Stimulated activated CD8-positive, alpha-beta memory T cell treated with anti-CD3 and anti-CD28 coated beads, Interleukin-7, amount 100 ng/mL, for 4 hours (primary cell): Measurements from ENCODE around the gene STAT5B.
"Not testable (repeated sequence)": the region's sequence is repeated elsewhere in the genome, so short reads cannot be mapped to it uniquely, and the experiment has no call there.

Experiments used
- DNase-seq, 2 donors: peaks; one replicate each; pipeline ENCODE4 v3.0.0-alpha.2; 2020; ENCODE audit warnings: low read depth in 2 of 2

STAT5B gene

DNA sequence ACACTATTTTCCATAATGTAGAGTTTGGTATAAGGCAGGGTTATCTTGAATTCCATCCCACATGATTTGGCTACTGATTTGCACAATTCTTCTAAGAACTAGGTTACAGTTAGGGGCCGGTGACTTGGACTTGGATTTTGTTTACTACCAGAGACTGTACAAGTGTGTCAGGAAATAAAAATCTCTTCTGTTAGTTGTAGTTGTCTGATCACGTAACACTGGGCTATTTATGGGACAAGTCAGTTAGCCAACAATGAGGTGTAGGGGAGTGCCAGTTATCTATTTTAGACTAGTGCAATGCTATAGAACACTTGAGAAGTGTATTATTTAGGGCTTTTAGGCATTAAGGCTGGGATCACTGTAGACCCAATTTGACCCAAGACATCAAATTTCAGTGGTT is 42.2 kb downstream of the STAT5B start:
- no peak for DNase-seq

DNA sequence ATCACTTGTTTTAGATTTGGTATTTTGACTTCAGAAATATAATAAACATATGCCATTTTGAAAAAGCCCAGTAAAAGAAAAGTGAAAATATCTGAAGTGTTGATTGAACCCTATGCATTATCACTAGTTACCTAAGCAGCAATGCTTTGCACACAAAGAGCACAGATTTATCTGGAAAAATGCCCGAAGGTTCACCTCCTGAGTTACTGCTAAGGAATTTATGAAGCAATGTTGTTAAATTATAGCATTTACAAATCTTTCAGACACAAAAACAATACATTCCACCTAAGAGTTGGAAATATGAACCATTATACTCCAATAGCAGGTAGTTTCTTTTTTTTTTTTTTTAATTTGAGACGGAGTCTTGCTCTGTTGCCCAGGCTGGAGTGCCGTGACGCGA is 43.0 kb downstream of the STAT5B start:
- no peak for DNase-seq

DNA sequence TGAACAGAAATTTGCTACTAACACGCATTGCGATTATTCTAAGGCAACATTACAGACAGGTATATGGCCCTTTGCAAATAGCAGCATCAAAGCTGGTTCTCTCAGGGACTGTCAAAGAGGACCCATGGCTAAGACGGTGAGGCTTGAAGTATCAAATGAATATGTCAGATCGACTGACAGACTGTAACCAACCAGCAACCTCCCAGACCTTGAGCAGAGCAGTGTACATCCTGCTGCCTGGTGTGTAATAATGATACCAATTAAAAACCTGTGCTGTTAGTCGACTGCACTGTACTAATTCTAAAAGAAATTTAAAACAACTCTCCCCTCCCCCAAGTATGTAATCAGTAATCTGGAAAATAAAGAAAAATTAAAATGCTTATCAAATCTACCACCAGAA is 46.0 kb downstream of the STAT5B start:
- DNase-seq = no peak

DNA sequence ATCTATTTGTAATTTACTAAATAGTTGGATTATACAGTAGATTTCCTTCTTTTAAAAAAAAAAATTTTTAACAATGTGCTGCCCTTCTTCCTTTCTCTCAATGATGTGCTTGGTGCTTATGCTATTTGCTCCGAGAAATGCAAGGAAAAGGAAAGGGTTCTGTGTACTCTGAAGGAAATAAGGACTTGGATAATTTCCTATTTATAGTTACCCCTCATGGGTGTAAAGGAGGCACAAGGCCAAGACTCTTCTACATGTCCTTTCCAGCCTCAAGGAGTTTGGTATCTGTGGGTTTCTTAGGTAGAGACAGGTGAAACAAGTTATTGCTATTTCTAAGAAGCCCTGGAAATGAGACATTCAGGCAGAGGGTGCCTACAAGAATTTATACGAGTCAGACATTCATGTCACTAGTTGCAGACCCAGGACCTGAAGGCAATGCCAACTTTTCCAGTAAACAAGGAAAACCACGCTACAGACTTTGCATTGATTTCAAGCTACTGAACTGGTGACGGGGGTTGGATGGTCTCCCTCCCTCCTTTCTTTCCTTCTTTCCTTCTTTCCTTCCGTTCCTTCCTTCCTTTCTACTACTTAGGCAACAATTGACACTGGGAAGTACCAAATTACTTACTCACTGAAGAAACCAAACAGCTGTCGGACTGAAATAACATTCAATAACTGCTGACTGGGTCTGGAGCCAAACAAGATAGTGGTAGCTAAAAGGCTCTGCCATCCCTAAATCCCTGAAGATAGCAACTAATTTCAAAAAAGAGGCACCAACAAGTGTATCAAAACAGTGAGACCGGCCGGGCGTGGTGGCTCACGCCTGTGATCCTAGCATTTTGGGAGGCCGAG is 48.1 kb downstream of the STAT5B start:
- DNase-seq = no peak

DNA sequence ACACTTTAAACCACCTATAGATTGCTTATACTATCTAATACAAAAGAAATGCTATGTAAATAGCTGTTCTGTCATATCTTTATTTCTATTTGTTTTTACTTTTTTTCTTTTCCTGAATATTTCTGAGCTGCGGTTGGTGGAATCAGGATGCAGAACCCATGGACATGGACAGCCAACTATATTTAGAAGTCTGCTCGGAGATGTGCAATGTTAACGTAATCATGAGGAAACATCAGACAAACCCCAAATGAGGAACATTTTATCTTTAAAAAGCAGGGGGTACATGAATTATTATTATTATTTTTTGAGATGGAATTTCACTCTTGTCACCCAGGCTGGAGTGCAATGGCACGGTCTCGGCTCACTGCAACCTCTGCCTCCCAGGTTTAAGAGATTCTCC is 50.5 kb downstream of the STAT5B start:
- no peak for DNase-seq

DNA sequence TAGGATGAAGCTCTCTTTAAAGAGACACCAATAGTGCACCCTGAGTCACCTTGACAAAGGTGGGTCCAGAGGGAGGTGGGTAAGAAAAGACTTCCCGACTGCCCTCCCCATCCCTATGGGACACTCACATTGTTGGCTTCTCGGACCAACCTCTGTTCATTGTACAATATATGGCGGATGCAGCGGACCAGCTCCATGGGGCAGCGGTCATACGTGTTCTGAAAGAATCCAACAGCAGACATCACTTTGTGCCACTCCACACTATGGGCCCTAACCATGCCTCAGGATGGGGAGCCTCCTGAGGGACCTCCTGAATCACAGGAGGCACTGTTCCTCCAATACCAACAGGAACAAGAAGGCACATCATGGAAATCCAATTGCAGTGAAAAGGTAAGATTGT is 51.5 kb downstream of the STAT5B start:
- DNase-seq = no peak

DNA sequence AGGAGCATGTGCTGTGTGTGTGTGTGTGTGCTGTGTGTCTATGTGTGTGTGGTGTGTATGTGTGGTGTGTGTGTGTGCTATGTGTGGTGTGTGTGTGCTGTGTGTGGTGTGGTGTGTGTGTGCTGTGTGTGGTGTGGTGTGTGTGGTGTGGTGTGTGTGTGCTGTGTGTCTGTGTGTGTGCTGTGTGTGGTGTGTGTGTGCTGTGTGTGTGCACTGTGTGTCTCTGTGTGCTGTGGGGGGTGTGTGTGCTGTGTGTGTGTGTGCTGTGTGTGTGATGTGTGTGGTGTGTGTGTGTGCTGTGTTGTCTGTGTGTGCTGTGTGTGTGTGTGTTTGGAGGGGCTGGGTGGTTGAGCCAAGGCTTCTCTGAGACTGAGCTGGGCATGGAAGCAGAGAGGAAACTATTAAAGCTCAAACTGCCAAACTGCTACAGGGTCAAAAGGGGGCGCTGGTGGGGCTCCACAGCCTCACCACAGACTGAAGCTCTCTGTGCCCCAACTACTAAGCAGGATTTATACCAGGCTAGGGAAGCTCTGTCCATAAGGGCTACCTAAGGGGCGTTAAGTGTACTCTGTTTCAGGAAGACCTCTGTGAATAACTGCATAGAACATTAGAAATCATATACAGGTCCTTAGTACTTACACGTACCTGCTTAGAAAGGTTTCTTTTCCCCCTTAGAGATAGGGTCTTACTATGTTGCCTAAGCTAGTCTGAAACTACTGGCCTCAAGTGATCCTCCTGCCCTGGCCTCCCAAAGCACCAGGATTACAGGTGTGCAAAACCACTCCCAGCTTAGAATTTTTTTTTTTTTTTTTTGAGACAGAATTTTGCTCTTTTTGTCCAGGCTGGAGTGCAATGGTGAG is 54.1 kb downstream of the STAT5B start:
- DNase-seq = peak; percentile 22 to 33

DNA sequence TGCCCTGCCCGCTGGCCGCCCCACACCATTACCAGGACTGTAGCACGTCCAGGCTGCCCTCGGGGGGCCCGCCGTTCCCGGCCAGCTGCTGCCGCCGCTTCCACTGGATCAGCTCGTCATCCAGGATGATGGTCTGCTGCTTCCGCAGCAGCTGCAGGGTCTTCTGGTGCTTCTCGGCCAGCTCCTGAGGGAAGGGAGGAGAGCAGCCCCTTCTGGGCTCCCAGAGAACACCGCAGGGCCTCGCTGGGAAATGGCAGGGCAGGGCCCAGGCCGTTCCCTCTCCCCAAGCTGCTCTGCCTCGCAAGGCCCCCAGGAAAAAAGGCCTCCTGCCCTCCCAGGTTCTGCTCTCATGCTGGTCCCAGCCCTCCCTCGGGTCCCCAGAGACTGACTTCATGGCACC is 56.9 kb downstream of the STAT5B start:
- DNase-seq = not testable (repeated sequence)

DNA sequence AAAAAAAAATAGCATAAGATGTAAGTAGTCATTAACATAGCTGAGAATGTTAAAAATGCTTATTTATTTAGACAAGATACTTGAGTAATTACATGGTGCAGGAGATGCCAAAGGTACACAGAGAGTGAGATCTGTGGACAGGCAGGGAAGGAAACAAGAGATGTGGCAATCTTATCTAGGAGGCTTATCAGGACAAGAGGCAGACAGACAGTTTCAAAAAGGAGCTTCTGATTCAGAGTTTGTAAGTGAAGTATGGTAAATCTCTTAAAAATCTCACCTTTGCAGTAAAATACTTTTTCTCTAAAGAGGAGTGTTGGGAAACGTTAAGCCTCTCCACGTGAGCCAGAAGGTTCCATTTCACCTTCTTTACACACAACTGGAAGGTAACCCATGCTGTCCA is 62.0 kb downstream of the STAT5B start:
- DNase-seq = no peak

DNA sequence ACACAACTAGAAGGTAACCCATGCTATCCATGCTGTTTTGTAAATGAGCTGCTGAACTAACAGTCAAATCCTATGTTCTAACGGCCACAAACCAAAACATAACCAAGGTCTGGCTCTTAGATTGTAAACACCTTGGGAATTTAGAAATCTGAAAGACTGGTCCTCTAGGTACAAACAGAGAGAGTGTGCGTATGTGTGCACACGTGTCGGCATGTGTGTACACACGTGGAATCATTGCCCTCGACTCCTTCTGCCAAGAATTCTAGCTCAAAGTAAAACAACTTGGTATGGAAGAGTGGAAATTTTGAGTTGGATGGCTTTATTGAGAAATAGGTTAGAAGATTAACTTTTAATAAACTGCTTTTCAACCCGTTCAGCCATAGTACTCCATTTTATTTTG is 63.8 kb downstream of the STAT5B start:
- no peak for DNase-seq

DNA sequence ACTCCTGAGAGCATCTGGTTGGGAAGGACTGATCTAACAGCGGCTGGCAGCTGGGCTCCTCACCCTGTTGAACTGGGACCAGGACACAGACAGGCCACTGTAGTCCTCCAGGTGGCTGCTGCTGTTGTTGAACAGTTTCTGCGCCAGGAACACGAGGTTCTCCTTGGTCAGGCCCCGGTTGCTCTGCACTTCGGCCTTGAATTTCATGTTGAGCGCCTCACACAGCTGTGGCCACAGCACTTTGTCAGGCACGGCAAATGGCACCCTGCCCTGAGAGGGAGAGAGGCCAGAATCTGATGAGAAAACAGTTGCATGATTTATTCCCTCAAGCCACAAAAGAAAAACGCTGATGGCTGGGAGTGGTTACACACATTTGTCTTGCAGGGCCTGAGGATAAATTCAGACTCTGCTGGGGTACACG is 64.3 kb downstream of the STAT5B start:
- DNase-seq = not testable (repeated sequence)

DNA sequence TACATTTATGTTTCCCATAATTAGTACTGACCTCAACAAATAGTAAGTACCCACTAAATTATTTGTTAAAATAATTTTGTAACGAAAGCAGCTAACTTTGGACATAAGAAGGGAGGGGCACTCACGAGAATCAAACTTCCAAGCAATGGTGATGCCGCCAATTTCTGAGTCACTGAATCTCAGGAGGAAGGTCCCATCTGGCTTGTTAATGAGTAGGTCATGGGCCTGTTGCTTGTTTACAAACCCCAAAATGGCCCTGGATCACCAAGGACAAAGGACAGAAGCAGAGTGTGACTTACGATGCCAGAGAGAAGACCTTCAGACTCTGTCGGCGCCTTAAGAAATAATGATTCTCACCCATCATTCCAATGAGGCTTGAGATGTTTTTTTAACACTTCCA is 66.1 kb downstream of the STAT5B start:
- DNase-seq = no peak

DNA sequence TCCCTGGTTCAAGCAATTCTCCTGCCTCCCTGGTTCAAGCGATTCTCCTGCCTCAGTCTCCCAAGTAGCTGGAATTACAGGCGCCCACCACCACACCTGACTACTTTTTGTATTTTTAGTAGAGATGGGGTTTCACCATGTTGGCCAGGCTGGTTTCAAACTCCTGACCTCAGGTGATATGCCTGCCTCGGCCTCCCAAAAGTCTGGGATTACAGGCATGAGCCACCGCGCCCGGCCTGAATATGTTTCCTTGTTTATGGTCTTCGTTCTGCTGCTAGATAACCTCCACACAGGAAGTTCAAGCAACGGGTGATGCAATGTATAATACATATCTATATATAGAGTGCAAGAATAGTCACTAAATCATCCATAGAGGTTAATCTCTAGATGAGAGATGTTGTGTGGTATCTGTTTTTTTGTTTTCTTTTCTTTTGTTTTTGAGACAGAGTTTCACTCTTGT is 70.0 kb downstream of the STAT5B start:
- not testable (repeated sequence) for DNase-seq

DNA sequence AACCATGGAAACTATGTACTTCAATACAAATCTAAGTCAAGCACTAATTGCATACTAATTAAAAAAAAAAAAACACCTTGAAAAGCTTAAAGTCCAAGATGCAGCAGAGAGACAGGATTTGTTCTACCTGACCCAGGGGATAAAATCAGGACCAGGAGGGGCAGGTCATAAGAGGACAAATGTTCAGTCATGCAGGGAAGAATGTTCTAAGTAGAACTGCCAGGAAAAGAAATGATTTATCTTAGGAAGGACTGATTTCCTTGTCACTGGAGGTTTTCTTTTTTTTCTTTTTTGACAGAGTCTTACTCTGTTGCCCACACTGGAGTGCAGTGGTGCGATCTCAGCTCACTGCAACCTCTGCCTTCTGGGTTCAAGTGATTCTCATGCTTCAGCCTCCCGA is 72.8 kb downstream of the STAT5B start:
- no peak for DNase-seq

DNA sequence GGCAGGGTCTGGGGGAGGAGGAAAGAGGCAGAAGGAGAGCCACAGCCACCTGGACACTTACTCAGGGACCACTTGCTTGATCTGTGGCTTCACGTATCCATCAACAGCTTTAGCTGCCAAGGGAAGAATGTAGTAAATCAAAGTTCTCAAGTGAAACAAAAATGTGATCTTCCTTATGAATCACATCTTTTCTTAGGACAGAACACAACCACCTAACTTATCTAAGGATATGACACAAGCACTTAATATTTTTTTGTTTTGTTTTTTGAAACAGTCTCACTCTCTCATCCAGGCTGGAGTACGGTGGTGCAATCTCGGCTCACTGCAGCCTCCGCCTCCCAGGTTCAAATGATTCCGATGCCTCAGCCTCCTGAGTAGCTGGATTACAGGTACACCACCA is 73.5 kb downstream of the STAT5B start:
- no peak for DNase-seq

DNA sequence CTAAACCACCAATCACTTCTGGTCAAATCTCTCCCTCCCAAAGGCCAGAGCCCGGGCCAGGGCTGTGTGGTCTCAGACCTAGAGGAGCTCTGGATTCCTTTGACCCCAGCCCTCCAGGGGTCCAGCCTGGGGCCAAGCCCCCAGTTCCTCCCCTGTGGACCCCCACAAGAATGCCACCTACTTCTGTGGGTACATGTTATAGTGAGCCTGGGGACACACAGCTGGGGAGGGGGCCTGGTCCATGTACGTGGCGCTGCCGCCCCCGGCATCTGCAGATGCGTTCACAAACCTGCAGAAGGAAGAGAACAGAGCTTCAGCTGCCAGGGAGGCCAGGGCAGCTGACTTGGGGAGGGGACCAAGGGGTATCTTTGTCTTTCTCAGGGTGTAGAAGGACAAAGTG is 74.0 kb downstream of the STAT5B start:
- DNase-seq = no peak

DNA sequence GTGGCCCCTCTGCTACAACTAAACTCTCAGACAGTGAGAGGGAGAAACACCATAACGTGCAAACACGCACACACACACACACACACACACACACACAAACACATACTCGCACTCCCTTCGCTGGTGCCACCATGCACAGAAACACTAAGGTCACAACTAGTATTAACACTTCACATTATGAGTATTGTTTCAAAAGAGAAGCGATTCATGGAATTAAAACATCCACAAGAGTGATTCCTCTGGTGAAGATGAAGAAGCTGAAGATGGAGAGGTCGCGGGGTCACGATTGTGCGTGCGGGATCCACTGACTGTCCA is 74.8 kb downstream of the STAT5B start:
- DNase-seq = no peak

DNA sequence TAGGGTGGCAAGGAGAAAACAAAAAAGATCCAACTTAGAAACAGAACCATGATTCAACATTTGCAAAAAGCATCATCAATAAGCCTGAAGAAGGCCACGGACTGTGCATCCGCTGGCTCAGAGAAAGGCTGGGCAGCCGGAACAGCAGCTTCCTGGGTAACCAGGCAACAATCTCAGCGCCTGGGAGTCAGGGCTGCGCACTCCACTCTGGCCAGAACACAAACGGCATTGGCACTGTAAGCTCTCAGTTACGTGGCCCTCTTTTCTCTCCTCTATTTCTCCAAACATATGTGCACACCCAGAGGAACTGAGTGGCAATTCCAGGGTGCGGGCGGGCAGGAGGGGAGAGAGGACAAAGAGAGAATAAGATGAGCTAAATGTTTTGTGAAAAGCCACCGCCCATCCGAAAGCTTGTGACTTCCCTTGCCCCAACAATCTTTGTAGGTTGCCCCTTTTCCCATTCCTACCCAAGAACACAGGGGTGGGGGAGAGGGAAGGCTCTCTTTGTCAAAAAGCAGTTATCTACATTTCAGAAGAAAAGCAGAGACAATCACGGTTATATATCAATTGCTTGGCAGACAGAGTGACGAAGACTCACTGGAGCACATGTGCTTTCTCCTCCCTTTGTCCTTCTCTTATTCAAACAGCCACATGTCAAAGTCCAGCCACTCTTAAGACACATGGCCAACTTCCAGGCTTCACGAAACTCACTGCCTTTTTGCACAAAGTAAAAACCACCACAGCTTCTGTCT is 75.3 kb downstream of the STAT5B start:
- no peak for DNase-seq

DNA sequence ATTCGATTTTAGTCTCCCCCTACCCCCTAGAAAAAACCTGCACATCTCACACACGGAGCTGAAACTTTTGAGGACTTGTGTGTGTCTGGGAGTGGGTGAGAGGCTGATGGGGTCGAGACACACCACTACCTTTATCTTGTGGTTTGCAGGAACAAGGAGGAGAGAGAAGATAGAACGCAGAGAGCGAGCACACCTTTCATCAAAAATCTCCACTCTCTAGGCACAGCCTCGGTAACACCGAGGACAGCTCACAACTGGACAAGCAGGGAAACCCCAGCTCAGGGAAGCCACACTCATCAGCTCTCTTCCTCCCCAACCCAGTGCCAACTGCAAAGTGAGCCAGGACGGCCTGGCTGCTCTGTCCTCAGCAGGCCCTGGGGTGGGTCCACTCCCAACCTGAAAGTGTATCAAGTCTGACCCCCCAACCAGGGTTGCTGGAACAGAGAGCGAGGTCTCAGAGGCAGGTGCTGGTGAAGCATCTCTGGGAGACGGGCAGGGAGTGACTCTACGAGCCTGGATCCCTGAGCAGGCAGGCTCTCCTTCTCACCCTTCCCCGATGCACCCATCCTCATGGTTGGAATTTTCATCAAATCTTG is 76.7 kb downstream of the STAT5B start:
- no peak for DNase-seq

DNA sequence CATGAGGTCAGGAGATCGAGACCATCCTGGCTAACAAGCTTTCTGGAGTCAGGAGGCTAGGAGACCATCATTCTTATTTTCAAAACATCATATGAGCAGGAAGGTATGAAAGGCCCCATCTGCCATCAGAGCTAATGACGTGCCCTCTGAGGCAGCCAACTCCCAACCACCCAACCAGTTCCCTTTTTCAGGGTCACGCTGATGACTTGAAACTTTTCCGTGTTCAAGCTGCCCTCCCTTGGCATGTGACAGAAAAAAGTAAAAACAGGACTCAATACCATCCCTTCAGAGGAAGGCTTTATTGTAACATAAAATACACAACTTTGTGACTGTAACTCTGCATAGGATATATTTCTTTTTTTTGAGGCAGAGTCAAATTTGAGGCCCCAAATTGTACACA is 77.3 kb downstream of the STAT5B start:
- no peak for DNase-seq

DNA sequence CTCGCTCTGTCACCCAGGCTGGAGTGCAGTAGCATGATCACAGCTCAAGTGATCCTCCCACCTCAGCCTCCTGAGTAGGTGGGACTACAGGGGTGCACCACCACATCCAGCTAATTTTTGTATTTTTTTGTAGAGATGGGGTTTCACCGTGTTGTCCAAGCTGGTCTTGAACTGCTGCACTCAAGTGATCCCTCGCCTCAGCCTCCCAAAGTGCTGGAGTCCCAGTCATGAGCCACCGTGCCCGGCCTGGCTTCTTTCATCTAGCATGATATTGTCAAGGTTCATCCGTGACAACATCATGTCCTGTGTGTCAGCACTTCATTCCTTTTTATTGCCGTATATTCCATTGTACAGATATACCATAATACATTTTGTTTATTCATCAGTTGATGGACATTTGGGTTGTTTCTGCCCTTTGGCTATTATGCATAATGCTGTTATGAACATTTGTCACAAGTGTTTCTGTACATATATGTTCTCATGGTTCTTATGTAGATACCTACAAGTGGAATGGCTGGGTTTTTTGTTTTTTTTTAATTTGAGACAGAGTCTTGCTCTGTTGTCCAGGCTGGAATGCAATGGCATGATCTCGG is 78.5 kb downstream of the STAT5B start:
- DNase-seq = no peak
